Upper lobe of left lung (tissue), 4 donors: ENCODE results near the gene PRR18.

Experiments
- CTCF ChIP-seq, 6 experiments: fragments of 450-650 bp in 4 of 6; fragments of 200-600 bp in 2 of 6; sonication (generic) in 2 of 6; IDR thresholded peaks; one replicate each; pipeline ENCODE4 v1.5.1; 2016 to 2019; ENCODE audit warnings: antibody characterized with exemption in 6 of 6
- POLR2A ChIP-seq, 4 donors: fragments of 450-650 bp; IDR thresholded peaks; one replicate each; pipeline ENCODE4 v1.5.1; 2016 to 2017; ENCODE audit warnings: antibody characterized with exemption in 4 of 4, mild to moderate bottlenecking in 2 of 4

GRCh38 chr6:166266336-166266735 lies 41.9 kb downstream of the PRR18 start:
- TF ChIP-seq CTCF (IDR thresholded peaks at IDR 0.05) (no peak), POLR2A (IDR thresholded peaks at IDR 0.05) (no peak)
